CD4-positive, alpha-beta T cell (primary cell): ENCODE results near the gene UBXN7. TPM values are rescaled to one million over a fixed set of nuclear protein-coding genes. Genes with fewer than 3 reads are reported as not detected.

Experiments
- ATAC-seq: fragments of 200-7000 bp; cut with Tn5 transposase; one replicate; pipeline ENCODE4 v1.10.0; 2022; ENCODE audit warnings: mild to moderate bottlenecking; ENCODE audit not compliant: poor library complexity
- CTCF ChIA-PET: fragments of 350-600 bp; sonication (Branson Sonifier 250); formaldehyde crosslinking; loops from one replicate; lab custom pipeline; 2021; ENCODE audit warnings: antibody characterized with exemption, inconsistent platforms; lab: Charles Lee
- POLR2A ChIA-PET: fragments of 350-600 bp; sonication (Branson Sonifier 250); formaldehyde crosslinking; loops from one replicate; lab custom pipeline; 2021; ENCODE audit warnings: antibody characterized with exemption, inconsistent platforms; lab: Charles Lee
- DNase-seq, 14 experiments: peaks; one replicate each; pipeline ENCODE4 v3.0.0-alpha.2; 2013 to 2020; ENCODE audit warnings: mixed read lengths in 2 of 14
- H3K27ac ChIP-seq, 2 donors: one replicate each; pipeline versions ENCODE4 v1.5.1 to v1.7.0; 2013; ENCODE audit warnings: low read length in 2 of 2, low read depth in 1 of 2, mild to moderate bottlenecking in 1 of 2
- H3K27me3 ChIP-seq, 2 experiments: 1 replicate in 1 of 2; 2 replicates in 1 of 2; pipeline versions ENCODE4 v1.6.1 to v1.7.0; 2013; ENCODE audit warnings: low read length in 2 of 2, control low read depth in 1 of 2, mild to moderate bottlenecking in 1 of 2, moderate library complexity in 1 of 2; ENCODE audit not compliant: insufficient read depth in 2 of 2, control insufficient read depth in 1 of 2
- H3K36me3 ChIP-seq: one replicate; pipeline ENCODE4 v1.6.1; 2013; ENCODE audit warnings: low read length, control low read depth; ENCODE audit not compliant: insufficient read depth
- H3K4me1 ChIP-seq: one replicate; pipeline ENCODE4 v1.6.1; 2013; ENCODE audit warnings: low read length, control low read depth; ENCODE audit not compliant: insufficient read depth
- H3K4me3 ChIP-seq: one replicate; pipeline ENCODE4 v1.5.1; 2013; ENCODE audit warnings: mild to moderate bottlenecking, low read length, moderate library complexity
- H3K9me3 ChIP-seq, 2 experiments: 1 replicate in 1 of 2; 2 replicates in 1 of 2; pipeline versions ENCODE4 v1.6.1 to v1.7.0; 2013; ENCODE audit warnings: low read length in 2 of 2, mild to moderate bottlenecking in 2 of 2, control low read depth in 1 of 2, moderate library complexity in 1 of 2; ENCODE audit not compliant: control insufficient read depth in 1 of 2, insufficient read depth in 1 of 2
- H3K27ac Mint-ChIP-seq: one replicate; pipeline ENCODE4 v1.8.0; 2020; ENCODE audit warnings: mixed read lengths
- H3K27me3 Mint-ChIP-seq: one replicate; pipeline ENCODE4 v1.8.0; 2021; ENCODE audit warnings: mixed read lengths
- H3K36me3 Mint-ChIP-seq: one replicate; pipeline ENCODE4 v1.8.0; 2021; ENCODE audit warnings: low read depth, mixed read lengths
- H3K4me1 Mint-ChIP-seq: one replicate; pipeline ENCODE4 v1.8.0; 2021; ENCODE audit warnings: low read depth, mixed read lengths
- H3K4me3 Mint-ChIP-seq: one replicate; pipeline ENCODE4 v1.8.0; 2020; ENCODE audit warnings: mild to moderate bottlenecking, mixed read lengths
- H3K9me3 Mint-ChIP-seq: one replicate; pipeline ENCODE4 v1.8.0; 2020; ENCODE audit warnings: mixed read lengths
- intact Hi-C, 2 experiments: fragments of 100-400 bp; cut with DNase I in 1 of 2; cut with micrococcal nuclease in 1 of 2; formaldehyde crosslinking; loops; one replicate each; pipeline versions ENCODE4 v1.15.1 to v1.9.0; 2023 to 2025; cut with DNase I, micrococcal nuclease
- total RNA-seq, 174 experiments: library from RNA in 2 of 174; stranded (reverse) in 2 of 174; gene quantifications; one replicate each; pipeline ENCODE4 v1.2.3 and lab custom pipeline; 2021 to 2026
- TF ChIP-seq, protein P1 (sequence below): fragments of 200-600 bp; IDR thresholded peaks from one replicate; pipeline ENCODE4 v1.8.0; 2022; ENCODE audit warnings: antibody characterized with exemption, mild to moderate bottlenecking

Gene UBXN7
- total RNA-seq, 2 experiments from 2014 or later: 75.3 to 83.6 TPM

GRCh38 chr3:196323016-196323415, 109.2 kb downstream of the UBXN7 start:
- H3K9me3 ChIP-seq: no peaks in the 10 kb centered on the region
- peaks cover 3% of the 10 kb centered on the region for H3K36me3 Mint-ChIP-seq
- H3K9me3 Mint-ChIP-seq: no peaks in the 10 kb centered on the region
- H3K27ac Mint-ChIP-seq: no peak overlapping the region
- no peaks in the 10 kb centered on the region for H3K36me3 ChIP-seq
- DNase-seq (no peak), ATAC-seq (no peak)
- intact Hi-C loops: loop anchor here in 1 of 2 experiments (5.0 kb wide), 1 partner anchor 109 kb away; the partner anchor contains the start of gene UBXN7
- TF ChIP-seq, protein P1, sequence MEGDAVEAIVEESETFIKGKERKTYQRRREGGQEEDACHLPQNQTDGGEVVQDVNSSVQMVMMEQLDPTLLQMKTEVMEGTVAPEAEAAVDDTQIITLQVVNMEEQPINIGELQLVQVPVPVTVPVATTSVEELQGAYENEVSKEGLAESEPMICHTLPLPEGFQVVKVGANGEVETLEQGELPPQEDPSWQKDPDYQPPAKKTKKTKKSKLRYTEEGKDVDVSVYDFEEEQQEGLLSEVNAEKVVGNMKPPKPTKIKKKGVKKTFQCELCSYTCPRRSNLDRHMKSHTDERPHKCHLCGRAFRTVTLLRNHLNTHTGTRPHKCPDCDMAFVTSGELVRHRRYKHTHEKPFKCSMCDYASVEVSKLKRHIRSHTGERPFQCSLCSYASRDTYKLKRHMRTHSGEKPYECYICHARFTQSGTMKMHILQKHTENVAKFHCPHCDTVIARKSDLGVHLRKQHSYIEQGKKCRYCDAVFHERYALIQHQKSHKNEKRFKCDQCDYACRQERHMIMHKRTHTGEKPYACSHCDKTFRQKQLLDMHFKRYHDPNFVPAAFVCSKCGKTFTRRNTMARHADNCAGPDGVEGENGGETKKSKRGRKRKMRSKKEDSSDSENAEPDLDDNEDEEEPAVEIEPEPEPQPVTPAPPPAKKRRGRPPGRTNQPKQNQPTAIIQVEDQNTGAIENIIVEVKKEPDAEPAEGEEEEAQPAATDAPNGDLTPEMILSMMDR: no peak
- POLR2A ChIA-PET: no interaction called here
- no peak overlapping the region for H3K27ac ChIP-seq
- H3K4me3 ChIP-seq: no peak overlapping the region
- CTCF ChIA-PET: no interaction called here
- peaks cover 0 to 2% of the 10 kb centered on the region in 2 experiments for H3K27me3 ChIP-seq
- peaks cover 10% of the 10 kb centered on the region for H3K4me1 ChIP-seq
- no peaks in the 10 kb centered on the region for H3K4me1 Mint-ChIP-seq
- H3K4me3 Mint-ChIP-seq: no peak overlapping the region
- no peaks in the 10 kb centered on the region for H3K27me3 Mint-ChIP-seq

DNA sequence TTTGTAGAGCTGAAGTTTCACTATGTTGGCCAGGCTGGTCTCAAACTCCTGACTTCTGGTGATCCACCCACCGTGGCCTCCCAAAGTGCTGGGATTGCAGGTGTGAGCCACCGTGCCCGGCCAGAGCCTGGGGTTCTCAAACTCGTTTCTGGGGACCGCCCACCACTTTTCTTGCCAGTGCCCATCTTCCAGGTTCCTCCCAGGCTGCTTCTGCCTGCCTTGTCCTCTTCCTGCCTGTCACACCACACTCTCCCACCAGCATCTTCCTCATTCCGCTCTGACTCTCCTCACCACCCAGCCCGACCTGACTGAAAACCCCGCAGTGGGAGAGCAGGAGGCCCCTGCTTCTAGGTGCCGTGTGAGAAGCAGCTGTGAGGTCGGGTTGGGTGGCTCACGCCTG, 111.1 kb downstream of the UBXN7 start:
- CTCF ChIA-PET: interaction anchor here (0.5 kb wide), 1 partner anchor 45 kb away, joined by 3 read pairs; no protein-coding TSS in a partner anchor
- no peak overlapping the region for H3K4me3 ChIP-seq

DNA sequence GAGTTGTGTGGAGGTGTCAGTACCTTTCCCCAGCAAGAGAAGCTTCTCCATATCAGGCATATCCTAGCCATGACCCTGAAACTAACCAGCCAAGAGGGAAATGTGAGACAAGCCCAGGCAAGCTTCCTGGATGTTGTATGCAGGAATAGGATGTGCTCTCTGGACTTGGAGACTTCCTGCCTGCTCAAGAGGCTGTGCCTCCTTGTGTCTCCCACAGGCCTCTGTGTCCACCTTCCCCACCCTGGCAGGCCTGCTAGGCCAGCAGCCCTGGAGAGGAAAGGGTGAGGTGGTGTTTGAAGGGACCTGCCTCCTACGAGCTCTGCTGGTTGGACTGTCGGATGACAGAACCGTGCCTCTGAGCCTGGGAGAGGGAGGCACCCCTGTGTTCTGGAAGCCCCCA, 112.1 kb downstream of the UBXN7 start:
- no peak overlapping the region for H3K4me3 ChIP-seq
- Mint-ChIP-seq H3K4me3 (peak overlapping the region; percentile 60), H3K9me3 (no peaks in the 10 kb centered on the region), H3K27ac (no peak overlapping the region), H3K4me1 (peaks cover 5% of the 10 kb centered on the region), H3K36me3 (peaks cover 6% of the 10 kb centered on the region), H3K27me3 (no peaks in the 10 kb centered on the region)
- ChIA-PET POLR2A (interaction anchor here (1.0 kb wide), 1 partner anchor 11 kb away, joined by 3 read pairs; no protein-coding TSS in a partner anchor), CTCF (interaction anchor here (1.2 kb wide), 1 partner anchor 66 kb away, joined by 3 read pairs; no protein-coding TSS in a partner anchor)
- TF ChIP-seq, protein P1: no peak
- peaks cover 20% of the 10 kb centered on the region for H3K4me1 ChIP-seq
- H3K9me3 ChIP-seq: no peaks in the 10 kb centered on the region
- no peak overlapping the region for H3K27ac ChIP-seq
- H3K36me3 ChIP-seq: no peaks in the 10 kb centered on the region
- no peaks in the 10 kb centered on the region for H3K27me3 ChIP-seq
- intact Hi-C loops: loop anchor here in 1 of 2 experiments (5.0 kb wide), 1 partner anchor 112 kb away; the partner anchor contains the start of gene UBXN7
- DNase-seq: no peak
- no peak for ATAC-seq

More for the DNA sequence above, 111.1 kb downstream of the UBXN7 start:
- Histone ChIP-seq H3K27ac (no peak overlapping the region), H3K4me1 (peaks cover 20% of the 10 kb centered on the region), H3K27me3 (no peaks in the 10 kb centered on the region), H3K9me3 (no peaks in the 10 kb centered on the region), H3K36me3 (no peaks in the 10 kb centered on the region)
- H3K27me3 Mint-ChIP-seq: no peaks in the 10 kb centered on the region
- peak overlapping the region; percentile 30 for H3K4me3 Mint-ChIP-seq
- H3K9me3 Mint-ChIP-seq: no peaks in the 10 kb centered on the region
- H3K27ac Mint-ChIP-seq: no peak overlapping the region
- TF ChIP-seq, protein P1: no peak
- ATAC-seq (no peak), DNase-seq (peak in 2 of 14 experiments; percentile 21 to 39)
- POLR2A ChIA-PET: no interaction called here
- intact Hi-C loops: loop anchor here in 1 of 2 experiments (5.0 kb wide), 1 partner anchor 111 kb away; the partner anchor contains the start of gene UBXN7
- peaks cover 6% of the 10 kb centered on the region for H3K36me3 Mint-ChIP-seq
- H3K4me1 Mint-ChIP-seq: peaks cover 5% of the 10 kb centered on the region
